ENCODE measurements around the gene SNRPN. TPM values are rescaled to one million over a fixed set of nuclear protein-coding genes. Genes with fewer than 3 reads are reported as not detected.

Gene SNRPN
- total RNA-seq, 4 donors from 2014 or later = 42.1 to 67.8 (median 48.3) TPM

DNA sequence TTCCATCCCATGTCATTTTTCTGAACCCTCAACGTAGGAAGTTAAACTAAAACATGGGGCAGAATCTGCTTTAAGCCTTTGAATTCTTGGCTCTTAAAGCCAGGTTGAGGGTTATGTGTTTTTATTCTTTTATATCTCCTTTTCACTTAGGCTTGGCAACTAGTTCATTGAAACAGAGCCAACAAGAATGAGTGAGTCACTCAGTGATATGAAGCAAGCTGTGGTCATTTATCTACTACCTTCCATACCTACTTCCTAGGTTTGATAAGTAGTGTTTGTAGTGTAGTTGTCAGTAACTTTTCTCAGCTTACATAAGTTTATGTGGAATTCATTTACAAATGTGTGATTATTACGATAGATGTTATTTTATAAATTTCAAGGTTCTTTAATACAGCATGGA, 67.4 kb downstream of the SNRPN start:
- no peak for TF ChIP-seq POLR2AphosphoS5 (IDR thresholded peaks at IDR 0.05)
- 78% methylated on average over 2 of the region's 2 CpGs for WGBS
- Histone ChIP-seq H3K36me3 (peaks cover 5% of the 10 kb centered on the region), H3K4me3 (no peak overlapping the region), H3K27me3 (no peaks in the 10 kb centered on the region), H3K9me3 (peaks cover 30% of the 10 kb centered on the region), H3K27ac (no peak overlapping the region), H3K4me1 (no peaks in the 10 kb centered on the region)
- no peak for DNase-seq (ENCODE audit: low spot score in 2 of 2)

Other genes starting within 250 kb of the SNRPN start
- gene SNURF, start within 50 bp of the SNRPN start, total RNA-seq = 10 to 100 TPM in 1 of 4 donors, 1 to 10 TPM in 2, not detected in 1; 7.1 to 17.8 (median 9.8) TPM